C4-2B (cell line): ENCODE results near the gene FZD10.

ENCODE experiments used
- ZFX ChIP-seq: fragments of 450-650 bp; IDR thresholded peaks from 2 replicates; pipeline ENCODE4 v1.6.1; 2017
- TF ChIP-seq, protein P1 (sequence below): fragments of 450-650 bp; conservative IDR thresholded peaks from 2 replicates; pipeline ENCODE4 v1.5.1; 2017; ENCODE audit warnings: mild to moderate bottlenecking

DNA sequence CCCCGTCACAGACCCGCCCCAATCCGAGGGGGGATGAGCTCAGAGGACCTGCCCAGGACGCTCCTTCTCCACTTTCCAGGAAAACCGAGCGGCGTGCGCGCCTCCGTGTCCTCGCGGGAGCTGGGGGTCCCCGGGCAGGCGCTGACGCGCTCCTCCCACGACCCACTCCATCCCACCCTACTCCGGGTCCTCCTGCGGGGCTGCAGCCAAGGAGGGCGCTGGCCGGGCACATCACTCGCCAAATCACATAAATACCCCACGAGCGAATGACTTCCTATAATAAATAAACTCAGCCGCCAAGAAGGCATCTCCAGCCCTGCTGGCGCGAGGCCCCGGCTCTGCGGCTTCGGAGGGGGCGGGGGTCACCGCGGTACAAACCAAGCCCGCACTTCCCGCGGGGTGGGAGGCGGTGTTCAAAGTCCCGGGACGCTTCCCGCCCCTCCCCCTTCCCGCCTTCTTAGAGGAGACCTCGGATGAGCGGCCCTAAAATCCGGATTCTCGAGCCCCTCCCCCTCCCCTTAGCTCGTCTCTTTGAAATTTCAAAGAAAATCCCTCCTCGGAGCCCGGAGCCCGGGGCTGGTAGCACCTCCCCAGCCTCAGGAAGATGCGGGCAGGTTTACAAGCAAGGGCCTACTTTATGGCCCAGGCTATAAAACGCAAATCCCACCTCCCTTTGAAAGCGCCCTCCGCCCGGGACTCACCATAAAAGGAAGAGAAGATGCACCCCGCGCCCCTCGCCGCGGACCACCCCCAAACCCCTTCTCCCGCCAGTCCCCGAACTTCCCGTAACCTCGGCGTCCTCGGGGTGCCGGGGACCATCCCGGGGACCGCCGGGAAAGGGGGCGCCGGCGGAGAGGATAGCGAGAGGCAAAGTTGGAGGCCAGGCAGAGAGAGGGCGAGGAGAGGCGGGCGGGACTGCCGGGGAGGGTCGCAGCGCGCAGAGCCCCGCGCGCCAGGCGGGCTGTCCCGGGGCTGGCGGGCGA lies 712 bp upstream of the FZD10 start:
- TF ChIP-seq, protein P1, sequence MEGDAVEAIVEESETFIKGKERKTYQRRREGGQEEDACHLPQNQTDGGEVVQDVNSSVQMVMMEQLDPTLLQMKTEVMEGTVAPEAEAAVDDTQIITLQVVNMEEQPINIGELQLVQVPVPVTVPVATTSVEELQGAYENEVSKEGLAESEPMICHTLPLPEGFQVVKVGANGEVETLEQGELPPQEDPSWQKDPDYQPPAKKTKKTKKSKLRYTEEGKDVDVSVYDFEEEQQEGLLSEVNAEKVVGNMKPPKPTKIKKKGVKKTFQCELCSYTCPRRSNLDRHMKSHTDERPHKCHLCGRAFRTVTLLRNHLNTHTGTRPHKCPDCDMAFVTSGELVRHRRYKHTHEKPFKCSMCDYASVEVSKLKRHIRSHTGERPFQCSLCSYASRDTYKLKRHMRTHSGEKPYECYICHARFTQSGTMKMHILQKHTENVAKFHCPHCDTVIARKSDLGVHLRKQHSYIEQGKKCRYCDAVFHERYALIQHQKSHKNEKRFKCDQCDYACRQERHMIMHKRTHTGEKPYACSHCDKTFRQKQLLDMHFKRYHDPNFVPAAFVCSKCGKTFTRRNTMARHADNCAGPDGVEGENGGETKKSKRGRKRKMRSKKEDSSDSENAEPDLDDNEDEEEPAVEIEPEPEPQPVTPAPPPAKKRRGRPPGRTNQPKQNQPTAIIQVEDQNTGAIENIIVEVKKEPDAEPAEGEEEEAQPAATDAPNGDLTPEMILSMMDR, result no peak
- TF ChIP-seq ZFX, result no peak
